Suppressor macrophage (primary cell): ENCODE results near the gene SELL.
"Not testable (repeated sequence)": the region's sequence is repeated elsewhere in the genome, so short reads cannot be mapped to it uniquely, and the experiment has no call there.

Experiments used
- DNase-seq, 4 experiments: peaks; one replicate each; pipeline ENCODE4 v3.0.0-alpha.2; 2020 to 2022

Gene SELL

DNA sequence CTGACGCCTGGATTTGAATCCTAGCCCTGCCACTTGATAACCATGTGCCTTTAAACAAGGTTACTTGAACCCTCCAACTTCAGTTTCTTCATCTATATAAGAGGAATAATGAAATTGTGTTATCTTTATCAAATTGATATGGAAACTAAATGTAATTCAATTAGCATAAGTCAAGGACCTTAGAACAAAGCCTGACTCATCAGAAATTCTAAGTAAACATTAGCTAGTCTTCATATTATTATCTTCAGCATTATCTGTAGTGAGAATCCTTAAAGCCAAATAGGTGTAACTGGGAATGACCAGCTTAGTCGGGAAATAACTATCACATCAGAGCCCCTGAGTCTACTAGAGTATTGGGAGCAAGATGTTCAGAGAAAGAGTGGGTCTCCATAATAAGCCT, 6.6 kb downstream of the SELL start:
- DNase-seq, result peak in 1 of 4 experiments; percentile 31

DNA sequence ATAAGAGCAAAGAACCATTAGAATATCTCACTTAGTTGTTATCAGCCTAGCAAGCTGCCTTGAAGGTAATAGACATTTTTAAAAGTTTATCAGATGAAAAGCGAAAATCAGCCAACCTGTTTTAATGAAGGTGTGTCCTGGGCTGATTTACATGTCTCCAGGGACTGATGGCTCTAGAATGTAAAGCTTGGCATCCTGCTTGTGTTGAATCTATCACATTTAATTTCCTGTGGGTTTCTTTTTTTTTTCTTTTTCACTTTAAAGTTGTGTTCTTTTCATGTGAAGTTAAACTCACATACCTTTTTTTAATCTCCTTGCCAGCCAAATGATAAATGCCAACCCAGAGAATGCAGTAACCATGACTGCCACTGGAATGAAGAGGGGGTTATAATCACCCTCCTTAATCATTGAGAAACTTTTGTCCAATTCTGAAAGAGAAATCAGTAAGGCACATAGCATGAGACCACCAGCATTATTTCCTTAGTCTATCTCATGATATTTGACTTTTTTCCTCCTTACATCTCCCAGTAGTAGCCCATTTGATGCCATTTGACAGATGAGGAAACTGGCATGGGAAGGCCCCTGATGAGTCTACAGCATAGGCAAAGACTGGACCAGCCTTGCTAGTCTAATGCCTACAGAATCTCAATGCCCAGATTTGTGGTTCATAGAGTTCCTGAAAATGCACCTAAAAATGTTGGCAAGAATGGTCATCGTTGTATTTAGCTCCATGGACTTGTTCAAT, 10.0 kb downstream of the SELL start:
- no peak for DNase-seq

DNA sequence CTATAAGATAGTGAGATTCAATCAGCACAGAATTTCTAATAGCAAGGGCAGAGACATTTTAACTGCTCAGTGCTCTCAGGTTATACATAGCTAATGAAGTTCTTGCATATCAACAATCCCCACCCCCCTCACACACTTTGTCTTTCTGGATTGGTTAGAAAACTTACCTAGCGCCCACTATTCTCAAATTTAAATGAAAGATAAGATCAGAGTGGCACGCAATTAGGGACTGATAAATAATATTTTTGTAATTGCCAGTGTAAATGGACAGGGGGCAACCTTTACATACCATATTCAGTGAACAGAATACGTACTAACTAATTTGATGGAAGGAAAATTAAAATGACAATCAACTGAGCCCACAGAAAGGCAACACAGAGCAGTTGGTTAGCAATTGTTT, 11.7 kb downstream of the SELL start:
- DNase-seq, result no peak

DNA sequence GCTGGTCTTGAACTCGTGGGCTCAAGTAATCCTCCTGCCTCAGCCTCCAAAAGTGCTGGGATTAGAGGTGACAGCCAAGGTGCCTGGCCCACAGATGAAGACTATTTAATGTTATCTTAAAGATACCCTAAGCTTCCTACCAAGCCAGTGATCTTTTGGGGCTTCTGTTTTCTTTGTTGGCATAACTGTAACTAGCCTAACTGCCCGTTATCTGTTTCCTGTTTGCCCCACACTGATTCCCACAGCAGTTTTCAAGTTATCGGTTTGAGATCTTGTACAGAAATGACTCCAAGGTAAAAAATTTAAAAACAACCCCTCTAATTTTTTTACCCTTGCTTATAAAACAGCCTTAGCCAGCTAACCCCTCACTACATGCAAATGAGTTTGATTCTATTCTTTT, 12.4 kb downstream of the SELL start:
- DNase-seq, result no peak

DNA sequence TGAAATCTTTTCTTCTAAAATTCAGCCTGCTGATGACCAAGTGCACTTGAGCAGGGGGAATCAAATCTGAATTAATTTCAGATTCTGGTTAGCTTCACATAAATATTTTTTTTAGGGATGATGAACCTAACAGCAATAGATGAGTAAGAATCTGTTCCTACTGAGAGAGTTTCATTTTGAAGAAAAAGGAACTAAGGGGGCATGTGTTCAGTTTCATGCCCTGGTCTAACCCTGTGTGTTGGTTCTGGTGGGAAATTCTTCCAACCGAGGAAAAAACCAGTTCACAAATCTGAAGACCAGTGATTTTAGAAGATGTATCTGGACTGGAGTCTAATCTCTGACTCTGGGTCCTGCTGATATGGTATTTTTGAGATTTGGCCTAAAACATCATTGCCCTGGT, 13.7 kb downstream of the SELL start:
- DNase-seq, result peak; percentile 41 to 71 (median 56)

DNA sequence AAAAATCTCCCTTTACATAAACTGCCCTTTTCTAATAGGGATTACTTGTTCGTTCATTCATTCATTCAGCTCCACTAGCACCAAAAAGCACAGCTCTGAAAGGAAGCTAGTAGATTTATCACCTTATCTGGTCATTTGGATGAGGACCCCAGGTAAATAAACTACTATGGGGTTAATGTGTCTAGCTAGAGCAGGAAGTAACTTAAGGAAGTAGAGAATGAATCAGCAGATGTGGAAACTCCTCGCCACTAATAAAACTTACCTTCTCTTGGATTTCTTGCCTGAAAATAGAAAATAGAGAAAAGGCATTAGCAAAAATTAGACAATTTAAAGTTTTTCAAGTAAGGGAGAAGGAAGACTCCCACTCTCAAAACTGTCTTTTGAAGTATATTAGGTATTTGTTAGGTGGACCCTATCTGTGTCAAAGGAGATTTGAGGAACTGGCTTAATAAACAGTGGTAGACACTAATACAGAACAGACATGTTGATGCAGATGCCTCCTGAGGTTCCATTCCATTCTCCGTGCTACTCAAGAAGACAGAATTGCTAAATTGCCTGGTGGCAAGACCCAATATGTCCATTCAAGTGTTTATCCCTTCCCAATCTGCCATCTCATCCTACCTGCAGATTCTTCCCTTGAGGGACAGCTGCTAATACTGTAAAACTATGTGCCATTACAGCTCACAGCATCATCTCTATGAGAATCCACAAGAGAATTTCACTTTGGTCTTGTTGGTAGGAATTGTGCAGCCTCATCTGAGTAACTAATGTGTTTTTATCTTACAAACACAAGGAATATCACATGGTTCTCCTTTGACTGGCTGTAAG, 14.9 kb downstream of the SELL start:
- DNase-seq, result peak in 1 of 4 experiments; percentile 31

DNA sequence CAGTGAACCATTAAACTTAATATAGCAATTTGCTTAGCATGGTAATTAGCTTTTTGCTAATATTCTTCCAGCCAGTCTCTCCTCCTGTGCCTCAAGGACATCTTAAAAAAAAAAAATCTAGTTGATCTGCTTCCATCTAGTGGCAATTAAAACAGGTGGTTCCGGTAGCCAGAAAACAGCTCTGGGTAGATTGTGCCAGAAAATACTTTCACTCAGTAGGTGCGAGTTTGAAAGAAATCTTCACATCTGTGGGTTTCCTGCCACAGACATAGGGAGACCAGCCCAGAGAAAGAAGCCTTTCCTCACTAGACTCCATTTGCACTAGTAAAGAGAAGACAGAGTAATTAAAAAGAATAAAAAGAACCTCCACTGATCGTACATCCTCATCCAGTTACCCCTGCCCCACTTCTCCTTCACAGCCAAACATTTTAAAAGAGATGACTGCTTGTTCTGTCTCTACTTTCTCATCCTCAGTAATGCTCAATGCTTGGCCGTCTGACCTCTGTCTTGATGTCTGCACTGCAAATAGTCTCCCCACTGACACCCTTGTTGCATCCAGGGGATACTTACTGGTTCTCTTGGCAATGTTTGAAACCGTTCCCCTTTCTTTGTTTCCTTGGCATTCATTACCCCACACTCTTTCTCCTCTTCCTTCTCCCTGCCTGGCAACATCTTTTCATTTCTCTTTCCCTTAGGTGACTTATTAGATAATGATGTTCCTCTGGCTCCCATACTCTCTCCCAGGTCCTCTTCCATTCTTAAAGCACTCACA, 16.9 kb downstream of the SELL start:
- DNase-seq, result peak in 1 of 4 experiments; percentile 10

DNA sequence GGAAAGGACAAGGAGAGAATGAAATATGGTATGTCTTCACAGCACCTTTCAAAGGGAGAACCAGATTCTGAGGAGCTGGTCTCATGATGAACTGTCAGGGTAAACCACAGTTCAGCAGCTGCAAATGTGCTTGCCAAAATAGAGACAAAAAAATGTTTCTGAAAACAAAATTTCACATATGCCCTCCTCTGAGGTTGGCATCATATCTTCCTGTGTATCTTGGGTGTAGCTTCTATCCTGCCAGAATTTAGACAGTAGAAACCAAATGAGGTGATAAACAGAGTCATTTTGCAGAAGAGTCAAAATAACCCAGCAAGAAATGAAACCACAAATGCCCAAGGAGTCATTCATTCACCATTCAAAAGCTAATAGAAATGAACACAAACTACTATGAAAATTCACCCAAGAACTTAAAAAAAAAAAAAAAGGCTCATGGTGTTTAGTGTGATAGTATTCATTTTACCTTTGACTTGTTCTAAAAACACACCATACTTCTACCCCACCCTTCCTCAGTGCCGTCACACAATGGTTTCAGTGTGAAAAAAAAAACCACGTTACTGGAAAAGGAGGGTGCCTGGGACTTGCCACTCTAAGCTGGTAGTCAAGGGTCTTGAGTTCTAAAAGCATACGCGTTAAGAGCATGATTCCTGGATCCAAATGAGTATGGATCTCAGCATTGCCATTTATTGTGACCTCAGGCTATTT, 18.5 kb downstream of the SELL start:
- DNase-seq, result peak in 3 of 4 experiments; percentile 17 to 35 (median 30)

DNA sequence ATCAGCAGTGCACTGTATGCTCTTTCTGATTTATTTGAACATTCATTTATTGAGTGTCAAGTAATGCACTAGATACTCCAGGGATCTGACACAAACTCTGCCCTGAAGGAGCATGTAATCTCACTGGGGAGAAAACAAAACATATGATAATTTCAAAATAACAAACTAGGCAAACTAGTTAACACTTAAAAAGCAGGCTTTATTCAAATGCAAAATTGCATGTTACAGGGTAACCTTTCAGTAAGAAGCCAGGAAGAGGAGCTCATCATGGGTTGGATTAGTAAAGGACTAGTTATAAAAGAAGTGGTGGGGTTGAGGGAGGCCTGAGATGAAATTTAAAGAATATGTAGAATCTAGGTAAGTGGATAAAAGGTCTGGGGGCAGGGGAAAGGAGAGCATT, 20.9 kb downstream of the SELL start:
- DNase-seq, result no peak

DNA sequence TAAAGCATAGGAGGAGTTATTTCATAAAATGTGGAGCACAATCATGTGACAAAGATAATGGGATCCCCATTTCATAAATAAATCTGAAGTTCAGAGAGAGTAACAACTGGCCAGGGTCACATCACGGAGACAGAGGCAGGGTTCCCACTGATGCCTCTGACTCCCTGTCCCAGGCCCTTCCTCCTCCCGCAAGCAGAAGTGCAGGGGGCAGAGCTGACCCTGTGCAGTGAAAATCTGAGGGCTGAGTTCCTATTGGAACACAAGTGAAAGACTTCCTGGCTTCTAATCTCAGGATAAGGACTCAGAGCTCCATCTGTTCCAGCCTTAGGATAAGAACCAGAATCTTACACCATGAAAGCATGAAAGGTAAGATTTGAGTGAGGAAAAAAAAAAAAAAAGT, 22.0 kb downstream of the SELL start:
- peak in 1 of 4 experiments; percentile 17 for DNase-seq

DNA sequence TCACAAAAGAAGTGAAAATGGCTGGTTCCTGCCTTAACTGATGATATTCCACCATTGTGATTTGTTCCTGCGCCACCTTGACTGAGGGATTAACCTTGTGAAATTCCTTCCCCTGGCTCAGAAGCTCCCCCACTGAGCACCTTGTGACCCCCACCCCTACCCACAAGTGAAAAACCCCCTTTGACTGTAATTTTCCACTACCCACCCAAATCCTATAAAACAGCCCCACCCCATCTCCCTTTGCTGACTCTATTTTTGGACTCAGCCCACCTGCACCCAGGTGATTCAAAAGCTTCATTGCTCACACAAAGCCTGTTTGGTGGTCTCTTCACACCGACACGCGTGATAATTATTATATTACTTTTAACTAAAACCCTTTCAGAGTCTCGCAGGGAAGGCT, 23.0 kb downstream of the SELL start:
- DNase-seq, result not testable (repeated sequence)

DNA sequence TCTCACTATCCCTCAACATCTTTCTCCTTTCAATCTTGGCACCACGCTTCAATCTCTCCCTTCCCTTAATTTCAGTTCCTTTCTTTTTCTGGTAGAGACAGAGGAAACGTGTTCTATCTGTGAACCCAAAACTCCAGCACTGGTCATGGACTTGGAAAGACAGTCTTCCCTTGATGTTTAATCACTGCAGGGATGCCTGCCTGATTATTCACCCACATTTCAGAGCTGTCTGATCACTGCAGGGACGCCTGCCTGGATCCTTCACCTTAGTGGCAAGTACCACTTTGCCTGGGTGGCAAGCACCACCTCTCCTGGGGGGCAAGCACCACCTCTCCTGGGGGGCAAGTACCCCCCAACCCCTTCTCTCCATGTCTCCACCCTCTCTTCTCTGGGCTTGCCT, 27.8 kb downstream of the SELL start:
- no peak for DNase-seq

DNA sequence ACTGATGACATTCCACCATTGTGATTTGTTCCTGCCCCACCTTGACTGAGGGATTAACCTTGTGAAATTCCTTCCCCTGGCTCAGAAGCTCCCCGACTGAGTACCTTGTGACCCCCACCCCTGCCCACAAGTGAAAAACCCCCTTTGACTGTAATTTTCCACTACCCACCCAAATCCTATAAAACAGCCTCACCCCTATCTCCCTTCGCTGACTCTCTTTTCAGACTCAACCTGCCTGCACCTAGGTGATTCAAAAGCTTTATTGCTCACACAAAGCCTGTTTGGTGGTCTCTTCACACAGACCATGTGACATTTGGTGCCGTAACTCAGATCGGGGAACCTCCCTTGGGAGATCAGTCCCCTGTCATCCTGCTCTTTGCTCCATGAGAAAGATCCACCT, 28.3 kb downstream of the SELL start:
- not testable (repeated sequence) for DNase-seq

DNA sequence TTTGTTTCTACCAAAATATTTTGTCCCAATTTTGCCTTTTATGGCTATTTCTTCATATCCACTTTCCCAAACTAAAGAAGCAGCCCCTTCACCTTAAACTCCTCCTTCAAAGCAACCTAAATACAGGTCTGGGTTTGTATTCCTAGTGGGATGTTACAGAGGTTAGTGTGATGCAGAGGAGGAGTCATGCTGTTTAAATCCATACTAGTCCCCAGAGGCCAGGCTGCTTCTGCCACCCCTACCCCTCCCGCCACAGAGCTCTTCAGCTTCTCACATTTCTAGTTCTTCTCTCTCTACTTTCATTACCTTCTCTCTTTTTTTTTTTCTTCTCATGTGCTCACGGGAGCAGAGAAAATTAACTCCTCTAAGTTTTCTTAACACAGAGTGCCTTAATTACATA, 29.3 kb downstream of the SELL start:
- DNase-seq, result no peak

DNA sequence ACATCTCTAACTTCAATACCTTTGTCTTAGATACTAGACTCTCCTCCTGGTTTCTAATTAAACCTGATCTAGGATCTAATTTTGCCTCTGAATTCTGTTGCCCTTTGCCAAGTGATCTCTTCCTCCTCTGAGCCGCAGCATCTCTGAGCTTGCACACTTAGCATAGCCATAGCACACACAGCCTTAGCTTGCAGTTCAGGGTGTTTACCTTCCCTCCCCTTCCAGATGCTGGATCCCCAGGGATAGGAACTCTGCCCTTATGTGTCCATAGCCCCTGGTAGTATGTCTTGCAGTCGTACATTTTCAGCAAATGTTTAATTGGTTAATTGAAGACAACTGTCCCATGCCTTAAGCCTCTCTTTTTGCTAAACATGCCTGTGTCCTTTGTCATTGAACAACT, 30.3 kb downstream of the SELL start:
- DNase-seq, result no peak

DNA sequence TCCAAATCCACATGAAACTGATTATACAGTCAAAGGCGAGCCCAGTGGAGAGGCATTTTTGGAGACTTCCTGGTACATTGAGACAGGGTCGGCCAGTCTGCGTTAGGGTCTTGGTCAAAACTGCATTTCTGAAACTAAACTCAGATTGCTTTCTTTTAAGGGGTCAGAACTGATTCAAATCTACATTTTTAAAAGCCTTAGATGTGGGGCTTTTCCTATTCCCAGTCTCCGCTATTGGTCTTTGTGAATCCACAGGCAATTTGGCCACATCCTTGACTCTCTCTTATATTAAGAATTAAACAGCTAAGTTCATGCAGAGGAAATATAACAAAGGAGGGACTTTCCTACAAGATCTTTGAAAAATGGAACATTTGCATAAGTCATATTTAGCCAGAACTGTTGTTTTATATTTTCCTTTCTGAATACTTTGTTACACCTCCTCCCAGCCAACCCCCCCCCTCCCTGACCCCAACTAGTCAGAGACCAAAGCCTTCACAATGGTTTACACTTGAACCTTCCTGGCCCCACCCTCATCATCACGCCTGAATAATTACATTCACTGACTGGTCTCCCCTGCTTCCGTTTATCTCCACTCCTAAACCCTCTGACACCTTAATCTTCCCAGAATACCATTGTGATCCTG, 30.9 kb downstream of the SELL start:
- no peak for DNase-seq

DNA sequence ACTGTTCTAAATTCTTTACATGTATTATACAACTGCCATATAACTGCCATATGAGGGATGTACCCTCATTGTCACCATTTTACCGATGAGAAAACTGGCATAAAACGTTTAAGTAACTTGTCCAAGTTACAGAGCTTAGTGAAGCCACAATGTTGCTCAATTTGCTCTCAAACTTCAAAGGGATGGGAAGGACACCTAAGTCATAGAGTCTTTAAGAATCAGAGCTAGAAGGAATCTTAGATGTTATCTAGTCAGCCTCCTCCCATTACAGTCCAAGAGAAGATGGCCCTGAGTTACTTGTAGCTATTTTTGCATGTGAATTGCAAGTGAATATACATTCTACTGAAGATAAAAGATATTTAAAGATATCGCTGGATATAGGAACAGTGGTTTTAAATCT, 31.7 kb downstream of the SELL start:
- no peak for DNase-seq

DNA sequence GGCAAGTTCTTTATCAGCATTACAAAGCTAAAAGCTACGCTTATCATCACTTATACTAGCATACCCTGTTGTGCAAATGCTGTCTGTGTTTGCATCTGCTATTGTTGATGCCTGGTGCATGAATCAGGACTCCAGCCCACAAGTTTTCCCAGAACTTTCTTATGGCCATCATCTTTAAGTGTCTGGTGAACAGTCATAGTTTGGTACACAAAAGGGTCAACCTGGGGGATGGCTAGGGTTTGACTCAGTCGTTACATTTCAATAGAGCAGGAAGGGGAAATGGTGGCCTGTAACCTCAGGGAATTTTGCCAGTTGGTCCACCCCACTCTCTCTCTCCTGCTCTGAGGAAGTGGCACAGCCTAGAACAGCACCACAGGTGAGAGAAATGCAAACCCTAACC, 35.4 kb downstream of the SELL start:
- DNase-seq, result no peak

DNA sequence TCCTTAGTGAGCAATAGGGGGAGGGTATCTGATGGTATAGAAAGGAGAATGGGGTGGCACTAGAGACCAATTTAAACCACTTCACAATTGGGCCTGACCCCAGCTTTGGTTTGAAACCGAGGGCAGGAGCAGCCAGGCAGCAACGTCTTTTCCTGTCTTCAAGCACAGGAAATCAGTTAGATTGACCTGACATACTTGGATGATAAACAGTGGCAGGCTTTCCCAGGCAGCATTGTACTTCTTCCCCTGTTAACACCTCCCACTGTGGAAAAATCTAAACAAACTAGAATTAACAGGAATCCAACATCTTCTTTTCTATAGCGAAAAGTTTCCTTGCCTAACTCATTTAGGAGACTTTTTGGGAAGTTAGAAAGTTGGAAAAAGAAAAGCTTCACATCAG, 40.6 kb downstream of the SELL start:
- no peak for DNase-seq

DNA sequence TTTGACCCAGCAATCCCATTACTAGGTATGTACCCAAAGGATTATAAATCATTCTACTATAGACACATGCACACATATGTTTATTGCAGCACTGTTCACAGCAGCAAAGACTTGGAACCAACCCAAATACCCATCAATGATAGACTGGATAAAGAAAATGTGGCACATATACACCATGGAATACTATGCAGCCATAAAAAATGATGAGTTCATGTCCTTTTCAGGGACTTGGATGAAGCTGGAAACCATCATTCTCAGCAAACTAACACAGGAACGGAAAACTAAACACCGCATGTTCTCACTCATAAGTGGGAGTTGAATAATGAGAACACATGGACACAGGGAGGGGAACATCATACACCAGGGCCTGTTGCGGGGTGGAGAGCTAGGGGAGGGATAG, 41.2 kb downstream of the SELL start:
- DNase-seq, result not testable (repeated sequence)

DNA sequence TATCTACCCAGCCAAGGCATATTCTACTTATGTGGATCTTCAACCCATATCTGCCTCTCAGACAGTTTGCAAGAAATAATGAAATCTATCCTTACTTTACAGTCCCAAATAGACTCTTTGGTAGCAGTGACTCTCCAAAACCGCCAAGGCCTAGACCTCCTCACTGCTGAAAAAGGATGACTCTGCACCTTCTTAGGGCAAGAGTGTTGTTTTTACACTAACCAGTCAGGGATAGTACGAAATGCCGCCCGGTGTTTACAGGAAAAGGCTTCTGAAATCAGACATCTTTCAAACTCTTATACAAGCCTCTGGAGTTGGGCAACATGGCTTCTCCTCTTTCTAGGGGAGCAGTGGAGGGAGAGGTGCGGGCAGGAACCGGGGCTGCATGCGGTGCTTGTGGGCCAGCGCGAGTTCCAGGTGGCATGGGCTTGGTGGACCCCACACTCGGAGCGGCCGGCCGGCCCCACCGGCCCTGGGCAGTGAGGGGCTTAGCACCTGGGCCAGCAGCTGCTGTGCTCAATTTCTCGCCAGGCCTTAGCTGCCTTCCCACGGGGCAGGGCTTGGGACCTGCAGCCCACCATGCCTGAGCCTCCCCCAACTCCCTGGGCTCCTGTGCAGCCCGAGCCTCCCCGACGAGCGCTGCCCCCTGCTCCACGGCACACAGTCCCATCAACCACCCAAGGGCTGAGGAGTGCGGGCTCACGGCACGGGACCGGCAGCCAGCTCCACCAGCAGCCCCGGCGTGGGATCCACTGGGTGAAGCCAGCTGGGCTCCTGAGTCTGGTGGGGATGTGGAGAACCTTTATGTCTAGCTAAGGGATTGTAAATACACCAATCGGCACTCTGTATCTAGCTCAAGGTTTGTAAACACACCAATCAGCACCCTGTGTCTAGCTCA, 43.5 kb downstream of the SELL start:
- peak in 1 of 4 experiments; percentile 9 for DNase-seq
